Fibroblast of skin of right biceps (primary cell): ENCODE results near the gene RPL12.
"Not testable (repeated sequence)": the region's sequence is repeated elsewhere in the genome, so short reads cannot be mapped to it uniquely, and the experiment has no call there.

Source experiments
- DNase-seq: peaks from one replicate; pipeline ENCODE4 v3.0.0-alpha.2; 2013

The RPL12 gene

GRCh38 chr9:127466407-127466917, 15.3 kb upstream of the RPL12 start:
- DNase-seq = not testable (repeated sequence)

DNA sequence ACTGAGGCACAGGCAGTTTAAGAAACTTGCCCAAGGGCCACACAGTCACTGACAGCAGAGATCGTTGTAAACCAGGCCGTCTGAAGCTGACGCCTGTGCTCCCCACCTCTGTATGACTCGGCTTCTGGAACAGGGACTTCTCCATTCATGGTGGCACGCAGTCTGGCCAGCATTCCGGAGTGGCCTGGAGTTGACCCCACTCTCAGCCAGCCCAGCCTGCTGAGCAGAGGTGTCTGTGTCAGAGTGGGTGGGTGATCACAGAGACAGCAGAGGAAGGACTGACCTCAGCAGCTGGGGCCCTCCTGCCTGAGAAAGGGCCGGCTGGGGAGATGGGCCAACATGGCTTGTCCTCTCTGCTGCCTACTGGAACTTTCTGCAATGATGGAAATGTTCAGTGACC, 12.7 kb upstream of the RPL12 start:
- peak; percentile 19 for DNase-seq

GRCh38 chr9:127463382-127463781, 12.2 kb upstream of the RPL12 start:
- DNase-seq = no peak

DNA sequence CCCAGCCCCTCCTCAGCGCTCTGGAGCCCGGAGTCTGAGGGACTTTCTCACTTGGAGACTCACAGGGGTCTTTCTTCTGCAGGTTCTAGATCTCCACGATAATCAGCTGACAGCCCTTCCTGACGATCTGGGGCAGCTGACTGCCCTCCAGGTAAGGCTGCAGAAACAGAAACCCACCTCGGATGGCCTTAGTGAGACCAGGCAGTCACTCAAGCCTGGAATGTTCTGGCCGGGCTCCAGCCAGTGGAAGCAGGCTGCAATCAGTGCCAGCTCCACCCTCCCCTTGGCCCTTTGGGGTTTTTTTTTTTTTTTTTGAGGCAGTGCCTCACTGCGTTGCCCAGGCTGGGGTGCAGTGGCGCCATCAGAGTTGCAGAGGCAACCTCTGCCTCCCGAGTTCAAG, 7.7 kb upstream of the RPL12 start:
- no peak for DNase-seq

DNA sequence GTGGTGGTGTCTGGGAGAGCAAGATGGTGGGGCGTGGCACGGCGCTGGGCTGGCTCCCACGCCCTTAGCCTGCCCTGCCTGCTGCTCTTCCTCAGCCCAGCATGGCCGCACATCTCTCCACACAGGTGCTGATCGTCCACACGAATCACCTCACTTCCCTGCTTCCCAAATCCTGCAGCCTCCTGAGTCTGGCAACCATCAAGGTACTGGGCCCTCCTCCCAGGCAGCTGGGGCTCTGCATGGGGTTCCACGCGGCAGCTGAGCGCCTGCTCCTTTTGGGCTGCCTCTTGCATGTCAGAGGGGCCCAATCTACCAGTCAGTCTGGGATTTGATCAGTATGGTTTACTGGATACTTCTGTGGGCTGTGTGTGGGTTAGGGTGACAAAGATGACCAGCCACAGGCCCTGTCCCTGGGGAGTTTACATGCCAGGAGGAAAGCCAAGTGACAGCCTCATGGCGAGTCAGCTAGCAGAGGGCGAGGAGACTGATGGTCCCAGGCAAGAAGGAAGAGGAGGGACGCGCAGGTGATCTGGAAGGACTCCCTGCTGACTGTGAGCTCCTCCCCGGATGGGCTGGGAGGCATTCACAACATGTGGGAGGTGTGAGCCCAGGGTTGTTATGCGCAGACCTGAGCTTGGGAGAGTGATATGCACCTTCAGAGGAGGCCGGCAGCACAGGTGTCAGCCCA, 6.1 kb upstream of the RPL12 start:
- DNase-seq = no peak

DNA sequence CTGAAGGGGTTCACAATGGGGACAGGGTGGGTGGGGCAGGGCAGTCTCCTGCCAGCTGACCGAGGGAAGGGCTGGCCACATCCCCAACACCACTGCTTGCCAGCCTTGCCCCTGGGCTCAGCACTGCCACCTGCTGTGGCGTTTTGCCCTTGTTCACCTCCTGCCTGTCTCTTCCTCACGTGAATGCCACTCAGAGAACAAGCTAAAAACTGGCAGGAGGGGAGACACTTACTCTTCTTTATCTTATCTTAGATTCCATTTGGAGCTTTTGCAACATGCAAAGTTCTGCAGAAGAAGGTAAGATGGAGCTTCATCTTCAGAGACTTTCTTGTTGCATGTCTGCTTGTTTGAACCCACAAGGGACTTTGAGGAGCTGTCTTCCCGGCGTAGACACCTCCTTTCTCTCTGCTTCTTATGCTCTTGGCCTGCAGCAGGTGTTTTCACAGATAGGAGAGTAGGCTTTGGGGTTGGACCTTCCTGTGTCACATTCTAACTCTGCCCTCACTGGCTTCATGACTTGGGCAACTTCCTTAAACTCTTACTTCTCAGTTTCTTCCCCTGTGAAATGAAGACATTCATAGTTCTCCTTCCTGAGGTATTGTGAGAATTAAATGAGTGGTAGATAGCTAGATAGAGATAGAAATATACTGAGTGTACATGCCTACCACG, 4.3 kb upstream of the RPL12 start:
- DNase-seq = no peak

DNA sequence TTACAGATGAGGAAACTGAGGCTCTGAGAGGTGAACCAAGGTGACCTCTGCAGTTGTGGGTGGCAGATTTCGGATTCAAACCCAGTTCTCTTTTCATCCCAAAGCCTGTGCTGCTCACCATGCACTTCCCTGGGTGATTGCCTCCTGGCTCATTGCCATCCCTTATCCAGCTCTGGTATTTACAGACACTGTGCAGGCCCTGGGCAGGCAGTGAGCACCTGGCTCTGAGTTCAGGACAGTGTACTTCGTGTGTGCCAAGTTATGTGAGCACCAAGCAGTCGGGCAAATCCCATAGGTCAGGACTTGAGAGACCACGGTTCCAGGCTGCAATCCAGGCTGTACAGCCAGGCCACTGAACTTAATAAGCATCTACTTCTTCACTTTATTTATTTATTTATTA, 1.5 kb upstream of the RPL12 start:
- no peak for DNase-seq

DNA sequence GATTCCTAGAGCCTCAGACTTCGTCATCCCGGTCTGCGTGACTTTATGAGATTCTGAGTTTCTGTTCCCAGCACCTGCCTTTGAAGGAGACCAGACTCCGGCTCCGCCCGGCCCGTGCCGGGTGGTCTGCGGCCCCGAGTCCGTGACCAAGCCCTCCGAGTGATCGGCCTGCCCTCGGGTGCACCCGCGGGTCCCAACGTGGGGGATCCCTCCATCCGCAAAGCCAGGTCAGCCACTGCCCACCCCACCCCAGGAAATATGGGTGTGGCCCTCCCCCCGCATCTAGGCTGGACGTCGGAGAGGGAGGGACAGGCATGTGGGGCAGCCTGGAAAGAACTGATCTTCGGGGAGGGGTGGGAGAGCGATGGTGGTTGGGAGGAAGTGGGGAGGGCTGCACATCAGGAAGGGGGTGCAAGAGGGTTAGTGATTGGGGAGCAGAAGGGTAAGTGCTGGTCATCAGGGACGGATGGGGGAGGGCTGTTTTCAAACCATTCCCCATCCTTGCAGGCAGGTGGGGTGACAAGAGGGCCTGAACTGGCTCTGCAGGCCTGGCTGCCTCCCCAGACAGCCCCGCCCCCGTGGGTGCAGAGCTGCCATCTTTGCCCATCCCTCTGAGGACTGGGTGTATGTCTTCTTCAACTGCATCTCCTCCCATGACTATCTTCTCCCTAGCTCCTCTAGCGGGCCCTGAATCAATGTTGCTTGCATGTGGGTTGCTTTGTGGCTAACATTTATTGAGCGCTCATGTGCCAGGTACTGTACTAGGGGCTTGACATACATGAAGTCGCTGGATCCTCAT, 851 bp upstream of the RPL12 start:
- DNase-seq = peak; percentile 31

DNA sequence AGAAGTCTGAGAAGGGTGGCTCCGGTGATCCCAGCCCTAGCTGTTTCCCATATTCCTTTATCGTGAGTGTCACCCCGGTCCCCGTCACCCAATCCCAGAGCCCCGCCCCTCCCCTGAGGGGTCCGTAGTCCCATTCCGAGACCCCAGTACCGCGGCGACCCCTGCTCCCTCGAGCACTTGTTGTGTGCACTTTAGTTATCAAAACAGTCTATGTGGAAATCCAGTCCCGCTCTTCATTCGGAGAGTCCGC, 327 bp upstream of the RPL12 start:
- DNase-seq = no peak

GRCh38 chr9:127450243-127450760, 904 bp downstream of the RPL12 start:
- peak; percentile 20 for DNase-seq

DNA sequence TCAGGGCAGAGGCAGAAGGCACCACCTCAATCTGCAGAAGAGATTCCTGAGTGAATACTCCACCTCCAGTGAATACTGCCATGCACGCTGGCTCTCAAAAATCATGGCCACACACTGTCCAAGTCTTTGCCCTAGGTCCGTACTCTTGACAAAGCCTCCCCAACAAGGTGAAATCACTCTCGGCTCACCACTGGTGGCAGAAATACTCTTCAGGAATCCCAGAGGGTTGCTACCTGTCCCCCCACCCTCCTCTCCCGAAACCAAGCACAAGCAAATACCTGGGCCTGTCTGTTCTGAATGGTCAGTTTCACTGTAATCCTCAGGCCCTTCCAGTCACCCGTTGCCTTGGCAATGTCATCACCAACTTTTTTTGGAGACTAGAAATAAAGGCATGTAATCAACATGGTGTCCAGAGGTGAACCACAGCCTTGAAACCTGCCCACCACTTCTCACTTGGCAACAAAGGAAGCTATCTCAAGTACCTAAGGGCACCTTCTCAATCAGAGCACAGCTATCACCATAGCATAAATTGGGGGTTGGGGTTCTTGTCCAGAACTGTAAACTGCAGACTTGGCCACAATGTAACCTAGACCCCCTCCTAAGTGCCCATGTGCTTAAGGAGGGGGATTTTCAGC, 1.8 kb downstream of the RPL12 start:
- no peak for DNase-seq

GRCh38 chr9:127448112-127448805, 2.9 kb downstream of the RPL12 start:
- no peak for DNase-seq

- DNase-seq = peak; percentile 41
Measured at GRCh38 chr9:127447416-127448111, 3.6 kb downstream of the RPL12 start.

DNA sequence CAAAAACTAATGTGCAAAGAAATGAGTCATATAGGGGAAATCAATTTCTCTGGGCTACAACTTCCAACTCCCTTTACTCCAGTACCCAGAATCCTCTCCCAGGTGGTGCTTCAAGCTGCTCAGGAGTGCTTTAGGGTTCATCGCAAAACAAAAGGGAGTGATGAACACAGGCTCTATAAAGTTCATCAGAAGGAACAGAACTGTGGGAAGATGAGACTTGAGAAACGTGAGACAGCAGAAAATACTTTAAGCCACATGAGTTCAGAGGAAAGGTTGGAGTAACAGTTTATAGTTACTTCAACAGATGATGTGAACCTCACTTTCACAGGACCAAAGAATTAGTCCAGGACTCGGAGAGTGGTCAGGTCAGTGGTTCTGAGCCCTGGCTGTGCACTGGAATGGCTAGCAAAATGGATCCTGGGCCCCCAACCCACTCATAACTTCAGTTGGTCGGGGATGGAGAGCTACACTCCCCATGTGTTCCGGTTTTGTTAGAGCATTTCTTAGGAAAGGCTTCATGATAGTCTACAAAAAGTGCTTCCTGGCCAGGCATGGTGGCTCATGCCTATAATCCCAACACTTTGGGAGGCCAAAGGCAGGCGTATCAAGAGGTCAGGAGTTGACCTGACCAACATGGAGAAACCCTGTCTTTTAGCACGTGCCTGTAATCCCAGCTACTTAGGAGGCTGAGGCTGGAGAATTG, 4.3 kb downstream of the RPL12 start:
- DNase-seq = no peak

GRCh38 chr9:127445851-127446712, 5.1 kb downstream of the RPL12 start:
- DNase-seq = no peak

DNA sequence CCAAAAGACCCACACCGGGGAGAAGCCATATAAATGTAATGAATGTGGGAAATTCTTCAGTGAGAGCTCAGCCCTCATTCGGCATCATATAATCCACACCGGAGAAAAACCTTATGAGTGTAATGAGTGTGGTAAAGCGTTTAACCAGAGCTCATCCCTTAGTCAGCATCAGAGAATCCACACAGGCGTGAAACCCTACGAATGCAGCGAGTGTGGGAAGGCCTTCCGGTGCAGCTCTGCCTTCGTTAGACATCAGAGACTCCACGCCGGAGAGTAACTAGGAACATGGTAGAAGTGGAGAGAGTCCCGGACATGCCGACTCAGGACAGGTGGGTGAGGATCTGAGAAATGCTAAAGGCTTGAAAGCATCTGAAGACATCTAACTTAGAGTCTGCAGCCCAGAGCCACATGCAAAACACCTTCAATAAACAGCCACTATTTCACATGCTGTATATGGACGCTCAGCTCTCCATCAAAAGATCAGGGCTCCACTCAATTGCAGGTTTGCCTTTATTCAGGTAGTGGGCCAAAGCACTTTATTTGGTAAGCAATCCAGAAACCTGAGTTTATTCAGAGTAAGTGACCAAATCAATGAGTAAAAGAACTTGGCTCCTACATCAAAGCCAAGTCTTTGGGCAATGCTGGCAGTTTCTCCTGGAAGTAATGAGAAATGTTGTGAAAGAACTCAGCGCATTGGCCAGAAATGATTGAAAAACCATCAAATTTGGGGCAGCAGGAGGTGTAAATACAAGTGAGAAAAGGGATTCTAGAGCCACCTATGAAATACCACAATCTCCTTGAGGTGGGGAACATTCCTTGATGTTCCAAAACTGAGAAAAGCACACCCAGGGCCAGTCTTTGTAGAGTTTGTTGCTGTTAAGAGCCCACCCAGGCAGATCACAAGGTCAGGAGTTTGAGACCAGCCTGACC, 6.0 kb downstream of the RPL12 start:
- DNase-seq = peak; percentile 30

DNA sequence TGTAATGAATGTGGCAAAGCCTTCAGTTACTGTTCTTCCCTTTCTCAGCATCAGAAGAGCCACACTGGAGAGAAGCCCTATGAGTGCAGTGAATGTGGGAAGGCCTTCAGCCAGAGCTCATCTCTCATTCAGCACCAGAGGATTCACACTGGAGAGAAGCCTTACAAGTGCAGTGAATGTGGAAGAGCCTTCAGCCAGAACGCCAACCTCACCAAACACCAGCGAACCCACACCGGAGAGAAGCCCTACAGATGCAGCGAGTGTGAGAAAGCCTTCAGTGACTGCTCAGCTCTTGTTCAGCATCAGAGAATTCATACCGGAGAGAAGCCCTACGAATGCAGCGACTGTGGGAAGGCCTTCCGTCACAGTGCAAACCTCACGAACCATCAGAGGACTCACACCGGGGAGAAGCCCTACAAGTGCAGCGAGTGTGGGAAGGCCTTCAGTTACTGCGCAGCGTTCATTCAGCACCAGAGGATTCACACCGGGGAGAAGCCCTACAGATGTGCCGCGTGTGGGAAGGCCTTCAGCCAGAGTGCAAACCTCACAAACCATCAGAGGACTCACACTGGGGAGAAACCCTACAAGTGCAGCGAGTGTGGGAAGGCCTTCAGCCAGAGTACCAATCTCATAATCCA, 6.8 kb downstream of the RPL12 start:
- no peak for DNase-seq

GRCh38 chr9:127438394-127438793, 12.8 kb downstream of the RPL12 start:
- DNase-seq = no peak
